GM10266 (cell line): Measurements from ENCODE around the gene MRC2.

Source experiments
- DNase-seq: peaks from one replicate; pipeline ENCODE4 v3.0.0; 2012; ENCODE audit errors: extremely low spot score
- CTCF ChIP-seq: IDR thresholded peaks from 2 replicates; pipeline ENCODE4 v1.5.1; 2012; ENCODE audit warnings: mild to moderate bottlenecking, low read depth; ENCODE audit not compliant: control insufficient read depth, insufficient read depth; ENCODE audit errors: missing control alignments

MRC2 gene

GRCh38 chr17:62614142-62614541 lies 13.3 kb upstream of the MRC2 start:
- DNase-seq = no peak
- no peak for TF ChIP-seq CTCF

GRCh38 chr17:62615503-62615902 lies 12.0 kb upstream of the MRC2 start:
- no peak for DNase-seq
- no peak for TF ChIP-seq CTCF

- no peak for TF ChIP-seq CTCF
- no peak for DNase-seq
Observed at GRCh38 chr17:62616993-62617893, 10.2 kb upstream of the MRC2 start.

- no peak for TF ChIP-seq CTCF
- DNase-seq = no peak
Observed at GRCh38 chr17:62617894-62618472, 9.5 kb upstream of the MRC2 start.

- DNase-seq = no peak
Observed at GRCh38 chr17:62618647-62619416, 8.6 kb upstream of the MRC2 start.

GRCh38 chr17:62619417-62620155 lies 7.9 kb upstream of the MRC2 start:
- no peak for TF ChIP-seq CTCF
- no peak for DNase-seq

More at GRCh38 chr17:62618647-62619416, 8.6 kb upstream of the MRC2 start:
- no peak for TF ChIP-seq CTCF
